ENCODE measurements around the gene FOXP1.

GRCh38 chr3:71138410-71138809 is 445.1 kb downstream of the FOXP1 start:
- no peak for TF ChIP-seq POLR2A (IDR thresholded peaks at IDR 0.05; ENCODE audit: low read depth, low read length)
- TF ChIP-seq POLR2AphosphoS5 (IDR thresholded peaks at IDR 0.05; ENCODE audit: low read depth, low read length), result no peak

Data from GM12892 (cell line).